Measurements from ENCODE around the gene ORMDL1.
"Not testable (repeated sequence)": the region's sequence is repeated elsewhere in the genome, so short reads cannot be mapped to it uniquely, and the experiment has no call there.

Gene ORMDL1

DNA sequence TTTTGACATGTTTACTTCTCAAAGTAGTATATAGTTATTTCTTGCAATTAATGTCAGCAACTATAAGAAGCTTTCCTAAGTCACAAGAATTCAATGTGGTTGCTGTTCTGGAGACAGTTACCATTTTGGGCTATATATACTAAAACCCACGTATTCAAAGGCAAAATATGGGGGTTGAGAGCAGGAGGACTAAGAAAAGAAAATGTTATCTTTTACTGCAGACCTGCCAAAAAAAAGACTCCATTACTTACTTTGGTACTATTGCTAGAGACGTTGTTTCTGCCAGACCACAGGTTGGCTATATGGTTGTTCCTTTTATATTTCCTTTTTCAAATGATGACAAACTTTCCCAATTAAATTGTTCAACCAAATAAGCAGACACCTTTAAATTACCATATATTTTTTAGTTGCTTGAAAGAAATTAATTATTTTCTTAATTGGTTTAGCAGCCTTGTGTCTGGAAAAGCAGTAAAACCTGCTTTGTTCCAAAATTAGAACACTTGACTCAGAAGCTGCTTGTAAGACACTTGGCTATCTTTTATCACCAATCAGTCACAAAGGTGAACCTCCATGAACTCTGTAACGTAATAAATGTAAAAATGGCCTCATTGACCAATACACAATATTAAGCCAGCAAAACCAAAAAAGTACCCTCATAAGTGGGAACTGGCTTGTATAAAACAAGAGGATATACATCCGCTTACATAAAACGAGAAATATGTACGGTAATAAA lies 13.4 kb downstream of the ORMDL1 start:
- no peak for DNase-seq

DNA sequence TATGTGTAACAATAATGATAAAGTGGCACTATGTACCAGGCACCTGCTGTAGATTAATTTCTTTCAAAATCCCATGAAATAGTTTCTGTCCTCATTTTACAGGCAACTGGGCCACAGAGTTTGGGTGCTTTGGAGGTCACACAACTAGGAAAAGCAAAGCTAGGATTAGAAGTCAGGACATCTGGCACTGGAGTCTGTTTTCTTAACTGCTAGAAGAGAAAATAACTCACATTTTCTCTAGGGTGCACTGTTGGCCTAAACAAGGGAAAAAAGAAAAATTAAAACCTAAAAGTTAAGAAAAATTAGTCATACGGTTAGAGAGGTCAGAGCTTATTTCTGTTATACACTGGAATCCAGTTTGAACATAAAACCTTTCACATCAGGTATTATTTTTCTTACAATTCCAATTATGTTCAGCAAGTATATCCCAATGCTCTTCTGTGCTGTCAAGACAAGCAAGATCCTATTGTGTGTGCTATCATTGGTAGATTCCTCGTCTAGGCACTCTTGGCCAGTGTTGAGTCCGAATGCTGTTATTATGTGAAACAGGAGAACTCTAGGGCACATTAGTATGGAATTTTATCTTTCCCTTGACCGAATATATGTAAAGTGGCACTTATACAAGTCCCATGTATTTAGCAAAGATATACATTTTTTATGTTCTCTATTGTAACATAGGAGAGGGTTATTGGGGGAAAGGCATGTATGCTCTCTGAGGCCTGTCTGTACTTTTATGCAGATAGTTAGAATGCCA lies 20.1 kb downstream of the ORMDL1 start:
- DNase-seq: no peak

DNA sequence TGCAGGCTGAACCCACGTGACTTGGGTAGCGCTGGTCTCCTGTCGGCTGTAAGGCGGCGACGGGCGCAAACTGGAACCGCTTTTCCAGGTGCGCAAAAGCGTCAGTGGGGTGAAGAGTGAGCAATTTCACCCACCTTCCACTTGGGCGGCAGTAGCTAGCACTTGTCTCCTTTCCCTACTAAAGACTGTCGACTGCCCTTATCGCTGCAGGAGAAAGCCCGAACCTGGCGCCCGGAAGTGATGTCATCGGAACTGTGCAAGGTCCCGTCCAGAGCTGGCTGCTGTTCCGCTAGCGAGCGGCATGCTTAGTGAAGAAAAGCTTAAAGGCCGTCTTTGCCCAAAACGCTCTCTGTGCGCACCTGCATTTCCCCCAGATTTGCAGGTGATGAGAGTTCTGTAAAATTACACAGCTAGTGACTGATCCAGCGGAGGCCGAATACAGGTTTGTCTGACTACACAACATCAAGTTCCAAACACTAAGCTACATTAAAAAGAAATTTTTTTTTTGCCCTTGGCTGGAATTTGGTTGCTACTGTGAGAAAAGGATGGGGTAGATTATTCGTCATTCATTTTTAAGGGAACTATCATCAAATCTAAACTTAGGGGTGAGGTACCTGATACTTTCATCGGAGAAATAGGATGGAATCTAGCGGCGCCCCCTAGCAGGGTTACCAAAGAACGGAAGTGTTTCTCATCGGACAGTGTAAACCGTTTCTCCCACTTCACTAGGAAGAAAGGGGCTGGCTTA lies 21.4 kb downstream of the ORMDL1 start, which contains the start of gene OSGEPL1:
Gene OSGEPL1 (minus strand): TSS at position 242 of the 748 bp plus-strand sequence. CDS start 1,152 bp downstream, outside the sequence.
- DNase-seq: peak; percentile 92

DNA sequence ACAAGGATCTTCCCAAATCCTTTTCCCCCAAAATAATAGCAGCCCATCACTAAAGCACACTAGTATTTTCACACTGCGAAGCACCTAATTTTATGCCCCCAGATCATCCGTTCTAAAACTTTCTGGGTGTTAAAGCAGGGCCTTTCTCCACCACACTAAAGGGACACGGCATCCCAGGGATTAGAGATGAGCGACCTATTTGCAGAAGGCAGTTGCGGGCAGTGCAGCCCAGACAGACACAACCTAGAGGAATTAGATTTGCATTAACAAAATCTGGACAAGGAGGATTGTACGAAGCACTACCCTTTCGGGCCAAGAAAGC lies 21.9 kb downstream of the ORMDL1 start:
- no peak for DNase-seq

DNA sequence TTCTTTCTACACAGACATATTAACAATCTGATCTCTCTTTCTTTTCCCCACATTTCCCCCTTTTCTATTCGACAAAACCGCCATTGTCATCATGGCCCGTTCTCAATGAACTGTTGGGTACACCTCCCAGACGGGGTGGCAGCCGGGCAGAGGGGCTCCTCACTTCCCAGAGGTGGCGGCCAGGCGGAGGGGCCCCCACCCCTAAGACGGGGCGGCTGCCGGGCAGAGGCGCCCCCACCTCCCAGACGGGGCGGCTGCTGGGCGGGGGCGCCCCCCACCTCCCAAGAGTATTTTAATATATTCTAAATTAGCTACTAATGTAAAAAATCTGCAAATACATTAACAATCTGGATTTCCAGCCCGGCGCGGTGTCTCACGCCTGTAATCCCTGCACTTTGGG lies 24.0 kb downstream of the ORMDL1 start:
- not testable (repeated sequence) for DNase-seq

DNA sequence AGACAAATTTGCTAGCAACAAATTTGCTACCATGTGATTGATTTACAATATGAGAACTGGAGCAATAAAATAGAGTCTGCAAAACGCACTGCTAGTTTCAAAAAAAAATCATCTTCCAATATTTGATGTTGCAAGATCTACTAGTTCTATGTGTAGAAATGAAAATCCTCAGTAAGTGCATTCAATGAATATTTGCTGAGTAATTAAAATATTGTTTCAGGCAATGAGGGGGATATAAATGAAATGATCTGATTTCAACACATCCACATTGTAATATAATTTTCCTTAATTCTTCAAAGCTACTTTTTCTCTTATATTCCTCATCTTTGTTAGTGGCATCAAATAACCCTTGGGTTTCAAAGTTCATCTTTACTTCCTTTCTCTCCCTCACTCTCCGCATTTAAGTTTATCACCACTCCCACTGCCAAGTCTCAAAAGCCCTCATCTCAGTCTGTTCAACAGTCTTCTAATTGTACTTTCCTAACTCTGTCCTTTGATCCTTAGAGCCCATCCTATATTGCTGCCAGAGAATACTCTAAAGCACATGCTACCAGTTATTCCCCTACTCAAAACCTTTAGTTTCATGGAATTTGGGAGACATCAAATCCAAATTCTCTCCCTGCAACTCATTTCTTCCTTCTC lies 27.7 kb downstream of the ORMDL1 start:
- no peak for DNase-seq

DNA sequence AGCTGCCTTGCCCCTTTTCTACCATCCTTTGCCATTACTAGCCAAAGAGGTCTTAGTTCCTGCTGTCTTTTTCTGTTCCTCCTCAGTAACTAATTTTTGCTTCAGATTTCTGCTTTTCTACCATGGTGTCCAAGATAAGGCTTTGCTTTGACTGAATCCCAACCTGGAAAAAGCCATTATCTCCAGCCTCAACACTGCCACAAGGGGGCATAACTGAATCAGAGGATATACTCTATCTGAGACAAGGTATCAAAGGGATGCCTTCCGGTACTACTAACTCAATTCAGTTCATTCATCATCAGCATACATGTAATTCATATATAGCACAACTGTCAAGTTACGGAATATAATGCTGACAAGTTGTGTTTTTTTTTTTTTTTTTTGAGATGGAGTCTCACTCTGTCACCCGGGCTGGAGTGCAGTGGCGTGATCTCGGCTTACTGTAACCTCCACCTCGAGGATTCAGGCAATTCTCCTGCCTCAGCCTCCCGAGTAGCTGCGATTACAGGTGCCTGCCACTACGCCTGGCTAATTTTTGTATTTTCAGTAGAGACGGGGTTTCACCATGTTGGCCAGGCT lies 33.0 kb downstream of the ORMDL1 start:
- DNase-seq: peak; percentile 15

DNA sequence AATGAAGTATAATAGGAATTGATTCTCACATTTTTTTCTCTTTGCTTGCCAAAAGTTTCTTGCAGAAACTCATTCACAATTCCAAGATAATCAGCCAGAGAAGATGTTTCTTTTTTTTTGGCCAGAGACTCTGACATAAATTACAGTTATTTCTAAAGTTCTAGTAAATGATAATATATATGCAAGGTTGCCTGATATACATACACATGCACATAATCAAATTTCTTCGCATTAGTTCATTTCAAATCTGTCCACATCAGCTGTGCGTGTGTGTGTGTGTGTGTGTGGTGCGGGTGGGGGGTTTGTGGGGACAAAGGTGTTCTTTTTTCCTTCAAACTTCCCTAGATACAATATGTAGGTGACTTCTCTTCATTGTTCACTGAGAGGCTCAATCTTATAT lies 54.7 kb downstream of the ORMDL1 start:
- no peak for DNase-seq

DNA sequence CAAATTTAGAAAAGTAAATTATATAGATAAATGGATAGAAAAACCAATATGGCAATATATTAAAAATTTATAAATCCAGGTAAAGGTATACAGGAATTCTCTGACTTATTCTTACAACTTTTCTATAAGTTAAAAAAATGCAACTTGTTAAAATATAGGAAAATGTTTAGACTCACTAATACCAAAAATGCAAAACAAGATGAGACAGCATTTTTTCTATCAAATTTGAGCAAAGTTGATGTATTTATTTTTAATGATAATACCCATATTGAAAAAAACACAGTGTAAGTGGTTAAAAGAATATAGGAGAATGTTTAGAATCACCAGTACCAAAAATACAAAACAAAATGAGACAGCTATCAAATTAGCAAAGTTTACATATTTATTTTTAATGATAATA lies 57.3 kb downstream of the ORMDL1 start:
- DNase-seq: no peak

DNA sequence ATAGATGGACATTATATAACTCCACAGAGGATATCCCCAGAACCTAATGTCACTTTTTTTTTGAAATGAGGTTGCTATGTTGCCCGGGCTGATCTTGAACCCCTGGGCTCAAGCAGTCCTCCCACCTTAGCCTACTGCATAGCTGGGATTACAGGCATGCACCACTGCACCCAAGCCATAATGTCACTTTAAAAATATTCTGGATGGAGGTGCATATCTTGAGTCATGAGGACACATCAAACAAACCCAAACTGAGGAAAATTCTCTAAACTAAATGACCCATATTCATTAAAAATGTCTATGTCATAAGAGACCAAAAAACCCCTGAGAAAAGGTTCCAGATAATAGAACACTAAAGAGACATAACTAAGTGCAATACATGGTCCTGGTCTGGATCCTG lies 57.9 kb downstream of the ORMDL1 start:
- no peak for DNase-seq

DNA sequence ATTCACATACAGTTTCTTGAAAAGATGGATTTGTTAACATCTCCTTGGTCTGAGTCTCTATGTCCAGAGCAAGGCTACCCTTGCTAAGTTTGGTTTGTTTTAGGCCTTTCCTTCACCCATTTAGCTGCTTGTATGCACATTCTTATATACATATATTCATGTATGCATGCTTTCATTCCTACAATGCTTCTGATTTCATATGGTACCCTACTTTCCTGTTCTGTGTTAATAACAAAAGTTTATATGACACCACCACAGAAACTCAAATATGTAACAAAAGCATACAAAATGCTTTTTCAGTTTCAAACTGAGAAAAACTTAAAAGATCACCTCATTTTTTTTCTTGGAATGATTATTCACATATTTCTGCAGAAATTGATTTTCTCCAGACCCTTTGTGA lies 60.9 kb downstream of the ORMDL1 start:
- no peak for DNase-seq

All from stimulated activated CD4-positive, alpha-beta T cell treated with anti-CD3 and anti-CD28 coated beads, Interleukin-4, amount 100 ng/mL, for 1 hour (primary cell).